OCI-LY7 (cell line): ENCODE measurements around the gene CDH12. TPM values are rescaled to one million over a fixed set of nuclear protein-coding genes. Genes with fewer than 3 reads are reported as not detected.

Experiments
- BruUV-seq: library from RNA; stranded (reverse); fragments of 400-500 nt; replicated peaks from 2 replicates; lab custom pipeline; 2021; lab: Mats Ljungman, UMichigan
- CTCF ChIA-PET: fragments of 300-600 bp; sonication (Branson Sonifier 250); formaldehyde crosslinking; loops from one replicate; lab custom pipeline; 2022; ENCODE audit warnings: antibody characterized with exemption; ENCODE audit not compliant: unreplicated experiment; lab: Charles Lee
- POLR2A ChIA-PET: fragments of 300-600 bp; sonication (Branson Sonifier 250); formaldehyde crosslinking; loops from one replicate; lab custom pipeline; 2022; ENCODE audit warnings: antibody characterized with exemption; lab: Charles Lee
- DNase-seq: peaks from one replicate; pipeline ENCODE4 v3.0.0-alpha.2; 2015; ENCODE audit warnings: low spot score
- H2AFZ ChIP-seq: fragments of 200-600 bp; sonication (generic), shearing (Covaris generic); 2 replicates; pipeline ENCODE4 v1.6.1; 2014; ENCODE audit warnings: mild to moderate bottlenecking, antibody characterized with exemption, low read length, moderate library complexity
- H3K27ac ChIP-seq: fragments of 200-600 bp; sonication (generic); 2 replicates; pipeline ENCODE4 v1.5.1; 2014; ENCODE audit warnings: mixed run types, low read depth, mild to moderate bottlenecking, moderate library complexity, low read length, inconsistent platforms; ENCODE audit not compliant: poor library complexity, severe bottlenecking
- H3K36me3 ChIP-seq: fragments of 200-600 bp; sonication (generic); 2 replicates; pipeline ENCODE4 v1.6.1; 2014; ENCODE audit warnings: mild to moderate bottlenecking, antibody characterized with exemption, low read length, moderate library complexity, mixed read lengths; ENCODE audit not compliant: insufficient read depth
- H3K4me1 ChIP-seq: fragments of 200-600 bp; sonication (generic); 2 replicates; pipeline ENCODE4 v1.5.1; 2014; ENCODE audit warnings: mild to moderate bottlenecking, low read length; ENCODE audit not compliant: insufficient read depth, poor library complexity, severe bottlenecking
- H3K4me2 ChIP-seq: fragments of 200-600 bp; sonication (generic); 2 replicates; pipeline ENCODE4 v1.6.1; 2014; ENCODE audit warnings: mild to moderate bottlenecking, low read length
- H3K4me3 ChIP-seq: fragments of 200-600 bp; sonication (generic); 2 replicates; pipeline ENCODE4 v1.5.1; 2014; ENCODE audit warnings: mild to moderate bottlenecking, low read depth, low read length; ENCODE audit not compliant: poor library complexity, severe bottlenecking
- H3K79me2 ChIP-seq: fragments of 200-600 bp; sonication (generic); 2 replicates; pipeline ENCODE4 v1.6.1; 2016; ENCODE audit warnings: low read depth, mild to moderate bottlenecking, low read length, moderate library complexity, mixed read lengths; ENCODE audit not compliant: insufficient read depth
- H3K9me2 ChIP-seq: fragments of 200-600 bp; sonication (generic); 2 replicates; pipeline ENCODE4 v1.6.1; 2016; ENCODE audit warnings: mild to moderate bottlenecking, low read length, mixed read lengths; ENCODE audit not compliant: insufficient read depth
- H3K9me3 ChIP-seq: fragments of 200-600 bp; sonication (generic); 2 replicates; pipeline ENCODE4 v1.6.1; 2014; ENCODE audit warnings: mild to moderate bottlenecking, mixed run types, low read length, mixed read lengths
- H4K20me1 ChIP-seq: fragments of 200-600 bp; sonication (generic); 2 replicates; pipeline ENCODE4 v1.6.1; 2014; ENCODE audit warnings: mild to moderate bottlenecking, antibody characterized with exemption, low read length, moderate library complexity, mixed read lengths; ENCODE audit not compliant: insufficient read depth
- CTCF ChIP-seq: fragments of 200-600 bp; sonication (generic); conservative IDR thresholded peaks from 2 replicates; pipeline ENCODE4 v1.5.1; 2014; ENCODE audit warnings: mild to moderate bottlenecking, antibody characterized with exemption, low read length, moderate library complexity, mixed read lengths
- EZH2phosphoT487 ChIP-seq: fragments of 200-600 bp; sonication (generic); IDR thresholded peaks from 2 replicates; pipeline ENCODE4 v1.6.1; 2018; ENCODE audit warnings: low read depth, borderline replicate concordance, mild to moderate bottlenecking, mixed run types, antibody characterized with exemption, low read length, moderate library complexity, mixed read lengths
- intact Hi-C: fragments of 100-400 bp; cut with micrococcal nuclease; formaldehyde crosslinking; loops from one replicate; pipeline ENCODE4 v1.10.0; 2022; ENCODE audit not compliant: unreplicated experiment
- total RNA-seq, 2 experiments: library from RNA; depleted of rRNA in 1 of 2; stranded (reverse); fragments of >200 nt in 1 of 2; shearing (Covaris generic) in 1 of 2; gene quantifications; 2 replicates each; pipeline ENCODE4 v1.2.3, GENCODE V29; 2014 to 2022

CDH12 gene
- total RNA-seq, 2 experiments from 2014 or later: not detected

- no peak overlapping the region for H3K4me3 ChIP-seq
- no peaks in the 10 kb centered on the region for H4K20me1 ChIP-seq
- BruUV-seq: no TSS peak
- no peak overlapping the region for H2AFZ ChIP-seq
- TF ChIP-seq CTCF (no peak), EZH2phosphoT487 (no peak)
- no peaks in the 10 kb centered on the region for H3K4me1 ChIP-seq
- DNase-seq: no peak
- H3K4me2 ChIP-seq: no peak overlapping the region
- H3K9me2 ChIP-seq: no peaks in the 10 kb centered on the region
- H3K9me3 ChIP-seq: no peaks in the 10 kb centered on the region
- H3K27ac ChIP-seq: no peak overlapping the region
- H3K79me2 ChIP-seq: no peaks in the 10 kb centered on the region
- H3K36me3 ChIP-seq: no peaks in the 10 kb centered on the region
- ChIA-PET CTCF (no interaction called here), POLR2A (no interaction called here)
- intact Hi-C loops: no loop called here
Observed at GRCh38 chr5:21820527-21820926, 1032.6 kb downstream of the CDH12 start.

- Histone ChIP-seq H3K79me2 (no peaks in the 10 kb centered on the region), H3K4me3 (no peak overlapping the region), H4K20me1 (no peaks in the 10 kb centered on the region), H3K4me2 (no peak overlapping the region), H3K4me1 (no peaks in the 10 kb centered on the region), H2AFZ (no peak overlapping the region), H3K36me3 (no peaks in the 10 kb centered on the region), H3K9me2 (no peaks in the 10 kb centered on the region), H3K9me3 (no peaks in the 10 kb centered on the region), H3K27ac (no peak overlapping the region)
- no peak for TF ChIP-seq CTCF
- no peak for TF ChIP-seq EZH2phosphoT487
- ChIA-PET CTCF (no interaction called here), POLR2A (no interaction called here)
- BruUV-seq: no TSS peak
- no peak for DNase-seq
- intact Hi-C loops: no loop called here
Observed at GRCh38 chr5:21818370-21818720, 1034.8 kb downstream of the CDH12 start.

- H4K20me1 ChIP-seq: no peaks in the 10 kb centered on the region
- BruUV-seq: no TSS peak
- intact Hi-C loops: no loop called here
- H3K4me3 ChIP-seq: no peak overlapping the region
- no peak overlapping the region for H3K4me2 ChIP-seq
- H3K79me2 ChIP-seq: no peaks in the 10 kb centered on the region
- CTCF ChIA-PET: no interaction called here
- H3K9me3 ChIP-seq: no peaks in the 10 kb centered on the region
- no peaks in the 10 kb centered on the region for H3K4me1 ChIP-seq
- H3K27ac ChIP-seq: no peak overlapping the region
- peak; percentile 74 for TF ChIP-seq CTCF
- no peak for TF ChIP-seq EZH2phosphoT487
- POLR2A ChIA-PET: no interaction called here
- H2AFZ ChIP-seq: no peak overlapping the region
- no peaks in the 10 kb centered on the region for H3K9me2 ChIP-seq
- peak; percentile 5 for DNase-seq
- no peaks in the 10 kb centered on the region for H3K36me3 ChIP-seq
Observed at GRCh38 chr5:21817668-21818369, 1035.3 kb downstream of the CDH12 start.
